NCI-H748 treated with DMSO at 0.1 percent for 48 hours (cell line): Measurements from ENCODE around the gene MECR.
A peak's percentile ranks its signal among the peaks of the same experiment; 100 is the strongest.
"Not testable (repeated sequence)": the region's sequence is repeated elsewhere in the genome, so short reads cannot be mapped to it uniquely, and the experiment has no call there.

Source experiments
- DNase-seq: peaks from one replicate; lab custom pipeline; 2025; lab: John Stamatoyannopoulos, UW

The MECR gene

DNA sequence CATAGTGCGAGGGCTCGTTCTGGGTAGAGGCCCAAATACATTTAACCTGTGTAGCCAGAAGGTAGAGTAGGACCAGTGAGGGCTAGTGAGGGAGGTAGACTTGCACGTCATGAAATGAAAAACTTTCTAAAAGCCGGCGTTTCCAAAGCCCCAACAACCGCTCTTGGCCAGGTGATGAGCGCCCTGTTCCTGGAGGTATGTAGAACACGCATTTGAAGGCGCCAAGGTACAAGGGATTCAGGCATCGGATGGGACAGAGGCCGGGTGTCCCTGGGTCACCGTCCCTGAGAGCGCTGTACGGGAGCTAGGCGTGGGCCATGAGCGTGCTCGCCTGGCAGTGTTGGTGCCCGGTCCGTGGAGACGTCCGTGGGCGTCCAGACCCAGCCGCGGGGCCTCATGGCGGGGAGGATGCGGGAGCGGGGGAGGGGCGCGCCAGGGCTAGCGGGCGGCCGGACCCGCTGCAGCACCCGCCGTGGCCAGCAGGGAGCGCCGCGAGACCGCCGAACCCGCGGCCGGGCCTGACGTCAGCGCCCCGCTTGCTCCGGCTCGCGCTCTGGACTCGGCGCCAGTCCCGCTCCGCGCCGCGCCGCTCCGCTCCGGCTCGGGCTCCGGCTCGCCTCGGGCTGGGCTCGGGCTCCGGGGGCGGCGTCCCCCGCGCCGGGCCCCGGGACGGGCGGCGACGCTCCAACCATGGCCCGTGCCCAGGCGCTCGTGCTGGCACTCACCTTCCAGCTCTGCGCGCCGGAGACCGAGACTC is 5.4 kb upstream of the MECR start, which contains the start of gene PTPRU:
Gene PTPRU, plus strand, starts transcription at position 568 of the 757 bp plus-strand sequence. Its CDS starts 123 bp downstream, at position 691.
- DNase-seq: no peak

DNA sequence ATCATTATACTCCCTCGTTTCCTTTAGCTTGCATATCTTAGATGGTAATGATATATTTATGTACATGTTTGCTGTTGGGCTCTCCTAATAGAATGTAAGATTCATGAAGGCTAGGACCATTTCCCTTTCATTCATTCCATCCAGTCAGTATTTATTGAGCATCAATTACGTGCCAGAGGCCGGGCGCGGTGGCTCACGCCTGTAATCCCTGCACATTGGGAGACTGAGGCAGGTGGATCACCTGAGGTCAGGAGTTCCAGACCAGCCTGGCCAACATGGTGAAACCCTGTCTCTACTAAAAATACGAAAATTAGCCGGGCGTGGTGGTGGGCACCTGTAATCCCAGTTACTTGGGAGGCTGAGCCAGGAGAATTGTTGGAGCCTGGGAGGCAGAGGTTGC is 4.1 kb upstream of the MECR start:
- DNase-seq: not testable (repeated sequence)

DNA sequence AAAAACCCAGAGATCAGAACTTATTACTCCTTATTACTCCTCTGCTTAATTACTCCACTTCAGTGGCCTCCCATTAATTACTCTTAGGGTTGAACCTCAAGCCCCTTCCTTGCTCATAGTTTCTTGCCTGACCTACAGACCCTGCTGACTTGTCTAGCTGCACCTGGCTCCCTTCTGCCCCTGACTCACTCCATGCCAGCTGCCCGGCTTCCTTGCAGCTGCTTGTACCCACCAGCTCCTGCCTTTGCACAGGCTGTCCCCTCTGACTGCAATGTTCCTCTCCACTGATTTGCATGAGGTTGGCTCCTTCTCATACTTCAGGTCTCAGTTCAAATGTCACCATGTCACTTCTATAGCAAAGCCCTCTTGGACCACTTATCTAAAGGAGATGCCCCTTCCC is 3.7 kb upstream of the MECR start:
- no peak for DNase-seq

DNA sequence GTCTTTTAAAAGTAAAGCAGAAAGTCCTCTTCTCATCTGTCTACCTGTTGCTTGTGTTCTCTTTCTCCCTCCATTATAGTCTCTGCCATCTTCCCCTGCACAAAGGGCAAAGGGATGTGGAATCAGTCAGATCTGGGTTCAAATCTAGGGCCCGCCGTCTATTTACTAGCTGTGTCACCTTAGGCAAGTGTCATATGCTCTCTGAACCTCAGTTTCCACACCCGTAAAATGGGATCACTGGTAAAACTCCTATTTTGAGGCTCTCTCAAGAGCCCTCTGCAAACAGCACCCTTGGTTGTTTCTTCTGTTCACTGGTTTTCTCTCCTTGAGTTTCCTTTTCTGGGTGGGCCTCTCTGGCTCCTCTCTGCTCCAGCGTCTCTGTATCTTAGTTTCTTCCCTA is 3.0 kb upstream of the MECR start:
- no peak for DNase-seq

DNA sequence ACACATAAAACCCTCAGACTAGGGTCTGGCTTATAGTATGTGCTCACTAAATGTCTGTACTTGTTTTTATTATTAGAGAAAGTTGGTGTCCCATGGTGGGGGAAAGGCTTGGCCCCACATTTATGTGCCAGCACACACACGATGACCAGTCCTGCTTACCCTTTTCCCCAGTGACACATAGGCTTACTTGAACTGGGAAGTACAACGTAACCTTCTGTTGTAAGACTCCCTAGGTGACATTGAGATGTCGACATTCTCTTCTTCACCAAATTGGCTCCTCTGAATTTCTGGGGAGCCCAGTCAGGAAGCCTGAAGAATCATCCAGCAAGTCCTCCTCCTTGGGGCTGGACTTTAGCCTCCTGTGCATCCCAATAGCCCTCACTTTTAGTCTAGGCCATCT is 1.7 kb upstream of the MECR start:
- DNase-seq: no peak

DNA sequence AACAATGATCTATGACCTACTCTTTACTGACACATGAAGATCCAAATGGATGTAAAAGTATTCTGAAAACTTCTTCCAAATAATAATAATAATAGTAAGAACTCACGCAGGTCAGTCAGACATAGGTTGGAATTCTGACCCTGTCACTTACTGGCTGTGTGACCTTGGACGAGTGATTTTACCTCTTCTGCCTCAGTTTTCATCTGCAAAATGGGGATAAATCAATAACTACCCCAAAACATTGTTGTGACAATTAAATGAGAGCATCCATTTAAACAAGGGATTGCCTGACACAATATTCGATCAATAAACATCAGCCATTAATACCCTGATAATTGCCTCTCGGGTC is 556 bp downstream of the MECR start:
- no peak for DNase-seq

DNA sequence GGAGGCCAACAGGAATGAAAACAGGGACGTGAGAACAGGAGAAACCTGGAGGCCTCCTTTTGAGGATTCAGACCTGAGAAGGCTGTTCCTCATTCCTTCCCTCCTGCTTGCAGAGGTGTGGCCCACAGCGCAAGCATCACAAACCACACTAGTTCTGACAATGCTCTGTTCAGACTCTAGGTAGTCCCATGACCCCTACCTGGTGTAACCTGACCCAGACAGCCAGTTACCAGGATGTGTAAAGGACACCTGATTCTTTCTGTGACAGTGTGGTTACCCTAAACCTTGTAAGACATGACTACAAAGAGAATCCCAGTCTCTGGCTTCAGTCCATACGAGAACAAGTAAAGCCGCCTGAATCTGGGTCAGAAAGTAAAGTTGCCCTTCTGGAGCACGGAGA is 3.2 kb downstream of the MECR start:
- DNase-seq: no peak

DNA sequence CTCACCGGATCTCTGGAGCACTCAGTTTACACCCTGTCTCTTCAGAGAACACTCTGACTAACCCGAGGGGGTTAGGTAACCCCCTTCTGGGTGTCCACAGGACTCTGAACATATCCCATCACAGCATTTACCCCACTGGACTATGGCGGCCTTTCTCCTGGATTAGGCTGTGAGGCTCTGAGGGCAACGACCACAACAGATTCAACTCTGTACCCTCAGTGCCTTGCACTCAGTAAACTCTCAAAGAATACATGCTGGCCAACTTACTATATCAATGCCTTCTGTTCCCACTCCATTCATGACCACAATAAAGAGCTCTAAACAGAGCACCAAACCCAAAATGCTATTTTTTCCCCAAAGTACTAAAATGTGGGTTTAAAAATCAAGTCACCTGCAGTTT is 5.4 kb downstream of the MECR start:
- no peak for DNase-seq

DNA sequence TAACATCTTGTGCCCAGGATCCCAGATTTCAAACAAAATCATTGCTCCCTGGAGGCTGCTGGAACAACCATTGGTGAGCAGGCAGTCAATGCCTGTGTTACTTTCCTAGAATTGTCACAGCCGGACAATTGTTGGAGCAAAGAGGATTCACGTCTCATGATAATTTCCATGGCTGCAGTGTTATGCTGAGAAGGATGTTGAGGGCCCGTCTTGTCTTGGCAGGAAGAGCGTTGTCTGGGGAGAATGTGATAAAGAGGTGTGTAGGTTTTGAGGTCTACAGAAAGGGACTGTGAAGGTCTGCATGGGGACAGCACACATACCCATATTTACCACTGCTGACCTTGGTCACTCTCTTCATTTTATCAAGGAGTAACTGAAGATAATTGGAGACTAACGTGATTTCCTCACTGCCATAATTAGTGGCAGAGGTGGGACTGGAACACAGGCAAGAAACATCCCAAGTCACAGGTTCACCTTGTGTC is 6.3 kb downstream of the MECR start:
- DNase-seq: no peak

DNA sequence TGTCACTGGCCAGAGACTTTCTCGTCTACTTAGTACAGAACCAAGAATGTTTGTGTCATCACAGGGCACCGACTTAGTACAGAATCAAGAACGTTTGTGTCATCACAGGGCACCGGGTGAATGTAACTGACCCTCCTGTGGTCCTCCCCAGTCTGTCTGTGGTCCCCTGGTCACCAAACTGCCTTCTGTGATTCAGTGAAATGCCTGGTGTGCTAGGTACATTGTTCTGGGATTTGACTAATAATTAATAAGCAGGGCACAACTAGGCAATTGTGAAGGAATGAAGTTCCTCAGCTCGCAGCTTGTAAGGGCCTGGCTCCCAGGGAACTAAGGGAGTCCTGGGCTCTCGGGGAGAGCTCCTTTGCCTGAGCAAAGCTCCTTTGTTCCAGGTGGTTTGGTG is 7.2 kb downstream of the MECR start:
- DNase-seq: no peak

DNA sequence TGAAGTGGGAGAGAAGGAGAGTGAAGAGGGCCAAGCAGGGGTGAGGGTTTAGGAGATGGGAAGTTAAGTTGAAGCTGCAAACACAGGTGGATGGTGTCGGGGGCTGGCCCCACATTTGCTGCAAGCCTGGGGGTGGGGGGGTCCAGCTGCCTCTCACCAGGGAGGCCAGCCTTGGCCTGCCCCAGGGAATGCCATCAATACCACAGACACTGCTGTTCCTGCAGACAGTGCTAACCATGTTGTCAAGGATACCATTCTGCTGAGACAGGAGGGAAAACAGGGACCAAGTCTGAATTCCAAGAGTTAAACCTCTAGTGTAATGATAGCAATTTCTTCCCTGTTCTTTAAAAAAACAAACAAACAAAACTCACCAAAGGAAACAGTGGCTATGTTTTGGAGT is 8.0 kb downstream of the MECR start:
- no peak for DNase-seq

DNA sequence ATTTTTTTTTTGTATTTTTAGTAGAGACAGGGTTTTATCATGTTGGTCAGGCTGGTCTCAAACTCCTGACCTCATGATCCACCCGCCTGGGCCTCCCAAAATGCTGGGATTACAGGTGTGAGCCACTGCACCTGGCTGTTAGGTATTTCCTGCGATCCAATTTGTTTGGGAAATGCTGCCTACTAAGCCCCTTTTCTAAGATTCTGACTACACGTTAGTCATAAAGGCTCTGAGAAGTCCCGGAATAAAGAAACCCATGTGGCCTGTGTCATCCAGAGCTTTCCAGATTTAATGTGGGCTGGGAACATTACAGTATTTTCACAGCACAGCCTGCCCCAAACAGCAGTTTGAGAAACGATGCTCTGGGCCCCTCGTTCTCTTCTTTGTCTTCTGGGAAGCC is 8.5 kb downstream of the MECR start:
- DNase-seq: not testable (repeated sequence)

DNA sequence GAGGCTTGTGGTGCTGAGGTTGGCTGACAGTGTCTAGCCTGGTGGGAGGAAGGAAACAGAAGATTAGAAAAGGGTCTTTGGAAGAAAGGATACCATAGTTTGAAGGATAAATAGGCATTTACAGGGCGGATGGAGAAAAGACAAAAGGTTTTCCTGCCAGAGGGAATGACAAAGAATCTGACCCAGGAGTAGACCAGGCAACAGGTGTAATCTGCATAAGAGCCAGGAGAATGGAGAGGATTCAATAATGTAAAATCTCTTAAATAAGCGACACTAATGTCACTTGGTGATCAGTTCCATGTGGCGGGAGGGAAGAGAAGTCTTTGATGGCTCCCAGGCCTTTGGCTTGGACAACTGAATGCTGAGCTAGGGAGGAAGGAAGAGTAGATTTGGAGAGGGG is 9.4 kb downstream of the MECR start:
- no peak for DNase-seq

DNA sequence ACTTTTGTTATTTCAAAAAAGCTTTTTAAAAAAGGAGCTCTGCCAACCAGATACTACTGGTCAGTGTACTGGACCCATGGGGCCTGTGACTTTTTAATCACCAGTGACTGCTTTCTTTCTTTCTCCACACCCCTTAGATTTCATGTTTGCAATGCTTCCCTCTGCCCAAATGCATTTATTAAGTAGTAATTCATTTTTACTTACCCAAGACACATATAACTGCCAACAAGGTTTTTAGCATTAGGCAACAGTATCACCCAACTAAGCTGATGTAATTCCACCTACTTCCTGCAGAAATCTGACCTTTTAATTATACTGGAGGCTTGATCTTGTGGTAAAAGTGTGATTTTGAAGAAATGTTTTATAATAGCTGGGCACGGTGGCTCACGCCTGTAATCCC is 12.5 kb downstream of the MECR start:
- DNase-seq: no peak

DNA sequence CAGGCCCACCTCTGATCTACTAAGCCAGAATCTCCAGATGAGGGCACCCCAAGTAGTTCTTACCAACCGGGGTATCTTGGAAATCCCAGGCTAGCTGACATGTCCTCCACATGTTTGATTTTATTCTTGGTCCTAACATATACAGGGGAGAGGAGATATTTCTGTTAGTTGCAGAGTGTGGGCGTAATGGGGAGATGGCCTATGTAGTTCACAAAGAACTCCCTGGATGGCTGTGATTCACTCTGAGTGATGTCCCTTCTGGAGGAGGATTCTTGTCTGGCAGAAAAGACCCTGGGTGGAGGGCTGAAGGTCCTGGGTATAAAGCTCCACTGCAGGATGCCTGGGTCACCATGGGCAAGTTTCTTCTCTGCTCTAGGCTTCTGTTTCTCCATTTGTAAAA is 13.1 kb downstream of the MECR start:
- no peak for DNase-seq

DNA sequence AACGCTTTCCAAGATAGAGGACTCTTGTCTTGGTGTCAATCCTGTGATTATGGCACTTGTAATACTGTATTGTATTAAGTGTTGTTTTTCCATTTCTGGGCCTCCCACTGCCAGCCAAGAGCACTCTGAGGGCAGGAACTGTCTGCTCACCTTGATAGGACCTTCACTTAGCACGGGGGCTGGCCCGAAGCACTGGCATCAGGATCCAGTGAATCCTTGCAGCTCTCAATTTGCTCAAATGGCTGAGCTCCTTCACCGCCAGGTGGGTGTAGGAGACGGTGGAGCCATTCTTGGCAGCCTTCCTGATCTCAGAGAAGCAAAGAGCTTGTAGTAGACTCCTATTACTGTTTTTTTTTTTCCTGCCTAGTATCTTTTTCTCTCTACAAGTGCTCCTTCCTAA is 17.7 kb downstream of the MECR start:
- DNase-seq: no peak

DNA sequence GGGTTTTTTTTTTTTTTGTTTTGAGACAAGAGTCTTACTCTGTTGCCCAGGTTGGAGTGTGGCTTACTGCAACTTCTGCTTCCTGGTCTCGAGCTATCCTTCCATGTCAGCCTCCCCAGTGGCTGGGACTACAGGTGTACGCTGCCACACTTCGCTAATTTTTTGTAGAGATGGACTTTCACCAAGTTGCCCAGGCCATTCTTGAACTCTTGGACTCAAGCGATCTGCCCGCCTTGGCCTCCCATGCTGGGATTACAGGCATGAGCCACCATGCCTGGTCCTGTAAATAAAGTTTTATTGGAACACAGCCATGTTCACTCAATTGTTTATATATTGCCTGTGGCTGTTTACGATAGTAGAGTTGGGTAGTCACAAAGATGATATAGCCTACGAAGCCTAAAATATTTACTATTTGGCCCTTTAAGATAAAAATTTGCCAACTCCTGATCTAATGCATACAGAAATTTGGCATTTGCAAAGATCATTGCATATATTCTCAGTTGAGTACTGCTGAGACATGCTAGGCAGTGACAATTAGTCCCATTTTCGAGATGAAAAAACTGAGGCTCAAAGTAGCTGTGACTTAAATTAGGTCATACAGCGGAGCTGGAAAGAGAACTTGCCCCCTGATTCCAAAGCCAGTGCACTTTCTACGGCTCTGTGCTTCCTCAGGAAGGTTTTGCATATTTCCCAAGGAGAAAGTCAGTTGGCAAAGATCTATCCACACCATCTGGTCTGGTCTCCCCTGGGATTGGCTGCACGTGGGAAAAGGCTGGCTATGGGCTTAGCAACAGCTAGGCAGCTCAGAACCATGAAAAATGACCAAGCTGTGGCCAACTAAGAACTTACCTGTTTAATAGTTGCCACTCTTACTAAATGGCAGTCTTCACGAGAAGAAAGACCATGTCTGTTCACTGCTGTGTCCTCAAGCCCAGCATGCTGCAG is 19.4 kb downstream of the MECR start:
- no peak for DNase-seq

DNA sequence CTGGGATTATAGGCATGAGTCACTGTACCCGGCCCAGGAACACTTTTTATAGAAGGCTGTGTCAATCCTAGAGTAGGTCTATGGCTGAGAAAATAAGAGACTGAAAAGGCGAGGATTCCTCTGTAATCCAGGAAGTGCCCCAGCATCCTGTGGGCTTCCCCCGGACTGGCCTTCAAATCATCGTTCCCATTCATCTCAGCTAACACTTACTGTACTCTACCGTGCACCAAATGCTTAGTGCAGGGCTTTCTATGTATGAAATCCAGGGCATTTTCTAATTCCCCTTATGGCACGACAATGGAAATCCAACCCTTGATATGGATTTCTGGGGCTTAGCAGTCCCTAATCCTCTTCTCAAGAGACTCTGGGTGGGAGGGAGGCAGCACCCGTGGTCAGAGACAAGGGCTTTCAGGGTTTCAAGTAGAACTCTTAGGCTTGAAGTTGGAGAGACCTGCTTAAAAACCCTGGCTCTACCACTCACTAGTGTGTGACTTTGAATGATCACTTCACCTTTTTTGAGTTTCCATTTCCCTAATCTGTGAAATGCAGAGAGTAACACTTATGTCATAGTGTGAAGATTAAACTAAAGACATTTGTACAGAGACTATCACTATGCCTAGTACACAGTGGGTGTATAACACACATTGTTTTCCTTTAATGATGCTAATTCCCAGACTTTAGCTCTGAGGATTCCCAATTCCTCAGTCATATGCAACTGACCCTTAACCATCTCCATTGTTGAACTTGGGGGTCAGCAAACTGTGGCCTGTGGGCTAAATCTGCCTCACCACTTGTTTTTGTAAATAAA is 20.3 kb downstream of the MECR start:
- no peak for DNase-seq

DNA sequence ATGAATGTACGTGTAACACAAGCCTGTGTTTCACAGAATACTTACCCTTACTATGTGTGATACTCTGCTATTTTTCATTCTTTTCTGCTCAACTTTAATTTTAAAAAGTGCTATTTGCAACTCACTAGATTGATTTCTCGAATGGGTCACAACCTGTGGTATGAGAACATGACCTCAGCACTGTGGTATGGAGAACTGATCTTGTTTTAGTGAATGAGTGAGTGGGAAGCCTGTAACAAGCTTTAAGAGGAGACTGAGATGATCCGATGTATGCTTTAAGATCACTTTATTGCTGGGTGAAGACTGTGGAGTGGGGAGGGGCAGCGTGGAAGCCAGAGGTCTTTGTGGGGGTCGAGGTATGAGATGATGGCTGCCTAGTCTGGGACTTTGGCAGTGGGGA is 21.6 kb downstream of the MECR start:
- DNase-seq: no peak

DNA sequence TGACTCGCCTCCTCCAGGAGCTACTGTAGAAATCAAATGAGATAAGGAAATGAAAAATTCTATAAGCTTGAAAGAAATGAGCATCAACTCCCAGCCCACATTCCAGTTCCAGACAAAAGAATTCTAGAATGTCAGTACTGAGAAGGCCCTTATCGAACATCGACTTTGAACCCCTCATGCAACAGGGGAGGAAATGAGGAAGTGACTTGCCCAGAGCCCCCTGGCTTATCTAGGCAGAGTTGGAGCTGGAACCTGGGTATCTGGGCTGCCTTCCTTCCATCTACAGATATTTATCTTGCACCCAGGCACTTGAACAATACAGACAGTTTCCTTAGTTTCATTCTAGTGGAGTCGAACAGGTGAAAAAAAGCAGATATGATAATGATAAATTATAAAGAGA is 22.3 kb downstream of the MECR start:
- DNase-seq: no peak

DNA sequence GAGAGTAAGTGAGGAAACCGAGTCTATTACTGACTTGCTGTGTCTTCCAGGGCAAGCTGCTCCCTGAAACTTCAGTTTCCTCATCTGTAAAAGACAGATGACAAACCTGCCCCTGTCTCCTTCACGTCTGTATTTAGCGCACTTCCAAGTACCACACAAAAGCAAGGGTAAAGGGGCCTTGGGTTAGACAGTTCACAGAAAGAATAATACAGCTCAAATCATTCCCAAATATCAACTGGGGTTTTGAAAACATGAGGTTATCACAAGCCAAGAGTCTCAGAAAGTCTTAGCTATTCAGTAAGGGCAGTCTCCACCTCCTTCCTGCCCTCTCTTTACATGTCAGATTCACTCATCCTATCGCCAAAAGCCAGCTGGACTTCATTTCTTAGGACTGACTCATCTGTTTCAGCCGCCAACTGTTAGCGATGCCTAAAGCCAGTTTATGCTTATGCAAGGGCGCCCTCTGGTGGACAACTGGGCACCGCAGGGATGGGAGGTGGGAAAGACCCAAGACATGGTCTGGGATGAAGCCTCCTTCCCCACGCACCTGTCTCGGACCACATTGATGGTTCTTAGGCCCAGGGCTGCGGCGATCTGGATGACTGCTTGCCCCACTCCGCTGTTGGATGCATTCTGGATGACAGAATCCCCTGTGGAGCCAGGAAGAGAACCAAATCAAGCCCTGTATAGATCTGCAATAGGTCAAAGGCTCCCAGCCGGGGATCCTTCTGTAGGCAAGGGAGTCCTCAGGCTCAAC is 28.0 kb downstream of the MECR start:
- DNase-seq: peak; percentile 51

DNA sequence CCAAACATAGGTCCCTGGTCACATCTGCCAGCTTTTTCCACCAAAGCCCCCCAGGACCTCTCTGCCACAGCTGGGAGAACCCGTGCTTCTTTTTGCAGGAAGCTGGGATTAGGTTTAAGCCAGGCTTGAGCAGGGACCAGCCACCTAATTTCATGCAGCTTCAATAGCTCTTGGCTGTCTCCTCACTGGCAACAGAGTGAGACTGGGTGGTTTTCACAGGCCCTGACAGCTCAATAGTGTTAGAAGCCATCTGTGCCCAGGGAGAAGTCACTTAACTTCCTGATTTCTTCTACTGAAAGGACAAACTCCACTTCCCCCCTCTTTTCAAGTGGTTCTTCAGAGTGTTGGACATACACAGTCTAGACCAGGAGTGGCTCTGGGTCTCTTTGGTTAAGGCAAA is 28.7 kb downstream of the MECR start:
- DNase-seq: no peak
